COLO668 (cell line): ENCODE data around the gene EIF4EBP2.

Experiments used
- DNase-seq: peaks from one replicate; lab custom pipeline; 2025; ENCODE audit not compliant: unreplicated experiment; lab: John Stamatoyannopoulos, UW

Gene EIF4EBP2, protein sequence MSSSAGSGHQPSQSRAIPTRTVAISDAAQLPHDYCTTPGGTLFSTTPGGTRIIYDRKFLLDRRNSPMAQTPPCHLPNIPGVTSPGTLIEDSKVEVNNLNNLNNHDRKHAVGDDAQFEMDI

GRCh38 chr10:70404036-70404786 is at the start of gene EIF4EBP2:
TSS of gene EIF4EBP2 (plus strand) at chr10:70404145. CDS start at chr10:70404402, 257 bp downstream.
- DNase-seq: peak; percentile 88

DNA sequence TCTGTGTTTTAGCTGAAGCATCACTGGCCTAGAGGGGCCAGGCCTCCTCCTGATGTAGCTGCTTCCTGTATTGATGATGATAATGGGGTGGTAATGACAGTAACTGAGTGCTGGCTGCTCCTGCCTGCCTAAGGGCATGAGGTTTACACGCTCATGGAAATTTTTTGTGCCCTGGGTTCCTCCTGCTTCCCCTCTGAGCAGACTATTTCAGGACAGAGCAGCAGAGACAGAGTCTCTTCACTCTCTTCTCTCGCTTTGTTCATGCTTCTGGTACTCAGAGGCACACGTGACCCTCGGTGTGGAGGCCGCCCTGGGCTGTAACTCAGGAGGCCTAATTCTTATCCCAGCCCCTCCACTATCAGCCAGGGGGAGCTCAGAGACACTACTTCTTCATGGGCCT is 49.4 kb upstream of the EIF4EBP2 start:
- DNase-seq: no peak

DNA sequence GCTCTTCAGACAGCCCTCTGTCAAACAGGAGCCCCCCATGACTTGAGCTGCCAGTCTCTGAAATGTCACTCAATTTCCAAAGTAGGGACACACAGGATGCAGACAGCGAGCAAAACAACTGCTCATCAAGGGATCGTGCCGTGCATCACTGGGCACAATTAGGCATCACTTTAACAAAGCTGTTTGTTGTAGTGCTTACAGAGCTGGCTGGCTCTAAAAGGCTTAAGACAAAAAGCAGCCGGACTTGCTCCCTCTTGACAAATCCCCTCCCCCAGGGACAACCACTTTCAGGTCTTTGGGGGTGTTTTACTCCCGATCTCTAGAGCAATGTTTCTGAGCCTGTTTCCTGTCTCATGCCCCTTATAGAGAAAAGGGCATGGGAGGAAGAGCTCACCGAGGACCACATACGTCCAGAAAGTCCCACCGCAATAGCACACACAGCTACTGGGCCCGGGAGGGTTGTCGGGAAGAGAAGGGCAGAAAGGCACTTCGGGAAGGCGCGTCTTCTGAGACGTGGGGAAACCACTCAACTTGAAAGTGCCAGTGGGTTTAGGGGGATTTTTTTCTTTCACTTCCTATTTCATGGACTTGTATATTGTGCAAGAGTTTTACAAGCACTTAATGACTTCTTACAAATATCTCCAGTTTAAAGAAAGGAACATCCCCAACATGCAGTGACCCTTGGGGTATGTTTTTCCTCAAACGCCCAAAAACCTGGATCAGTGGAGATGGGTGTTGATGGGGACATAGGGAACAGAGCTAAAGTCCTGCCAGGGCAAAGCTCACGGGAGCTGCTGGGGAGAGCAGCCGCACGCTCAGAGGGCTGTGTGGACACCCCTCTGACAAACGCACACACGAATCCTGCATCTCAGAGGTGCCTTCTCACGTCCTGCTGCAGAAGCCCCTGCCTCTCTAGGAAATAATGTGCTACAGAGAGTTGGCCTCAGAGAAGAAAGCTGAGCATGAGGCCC is 48.6 kb upstream of the EIF4EBP2 start:
- DNase-seq: no peak

DNA sequence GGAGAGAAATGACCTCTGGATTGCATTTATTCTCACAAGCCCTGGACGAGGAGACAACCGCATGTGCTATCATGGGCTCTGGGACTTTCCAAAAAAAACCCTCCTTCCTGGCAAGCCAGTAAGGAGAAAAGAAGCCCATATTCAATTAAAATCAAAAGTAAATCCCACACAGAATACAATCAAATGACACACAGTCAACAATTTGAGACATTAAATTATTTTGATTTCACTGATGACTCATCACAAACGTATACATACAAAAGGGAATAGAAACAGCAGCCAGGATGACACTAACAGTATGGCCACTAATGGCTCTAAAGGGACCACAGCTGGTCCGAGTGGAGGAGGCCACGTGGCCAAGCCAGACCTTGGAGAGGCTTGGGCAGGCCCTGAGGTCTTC is 46.4 kb upstream of the EIF4EBP2 start:
- peak; percentile 30 for DNase-seq

DNA sequence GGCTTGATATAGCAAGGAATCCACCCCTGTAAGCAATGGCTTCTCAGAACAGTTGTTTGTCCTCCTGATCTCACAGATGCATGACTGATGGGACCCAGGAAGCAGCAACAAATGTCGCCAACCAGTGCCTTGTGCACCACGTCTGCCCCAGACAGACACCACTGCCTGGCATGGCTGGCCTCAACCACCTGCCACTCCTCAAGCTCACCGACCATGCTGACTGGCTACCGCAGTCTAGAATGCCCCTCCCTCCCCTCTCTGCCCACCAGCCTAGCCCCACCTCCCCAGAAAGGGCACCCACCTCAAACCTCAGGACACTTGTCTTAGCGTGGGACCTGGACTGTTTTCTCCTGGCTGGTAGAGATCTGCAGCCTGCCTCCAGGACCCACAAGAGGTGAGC is 45.5 kb upstream of the EIF4EBP2 start:
- DNase-seq: no peak

DNA sequence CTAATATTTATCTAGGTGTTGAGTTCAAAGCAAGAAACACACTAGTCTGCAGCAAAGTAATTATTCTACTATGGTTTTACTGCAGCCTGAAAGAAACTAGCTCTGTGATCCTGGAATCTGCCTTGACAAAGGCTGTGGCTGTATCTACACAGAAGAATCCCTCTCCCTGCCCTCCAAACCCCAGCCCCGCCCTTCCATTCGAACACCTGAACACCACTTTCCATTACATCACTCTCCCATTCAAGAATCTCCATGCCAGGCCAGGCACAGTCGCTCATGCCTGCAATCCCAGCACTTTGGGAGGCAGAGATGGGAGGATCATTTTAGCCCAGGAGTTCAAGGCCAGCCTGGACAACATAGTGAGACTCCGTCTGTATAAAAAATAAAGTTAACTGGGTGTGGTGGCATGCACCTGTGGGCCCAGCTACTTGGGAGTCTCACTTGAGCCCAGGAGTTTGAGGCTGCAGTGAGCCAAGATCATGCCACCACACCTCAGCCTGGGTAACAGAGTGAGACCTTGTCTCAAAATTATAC is 44.9 kb upstream of the EIF4EBP2 start:
- no peak for DNase-seq

DNA sequence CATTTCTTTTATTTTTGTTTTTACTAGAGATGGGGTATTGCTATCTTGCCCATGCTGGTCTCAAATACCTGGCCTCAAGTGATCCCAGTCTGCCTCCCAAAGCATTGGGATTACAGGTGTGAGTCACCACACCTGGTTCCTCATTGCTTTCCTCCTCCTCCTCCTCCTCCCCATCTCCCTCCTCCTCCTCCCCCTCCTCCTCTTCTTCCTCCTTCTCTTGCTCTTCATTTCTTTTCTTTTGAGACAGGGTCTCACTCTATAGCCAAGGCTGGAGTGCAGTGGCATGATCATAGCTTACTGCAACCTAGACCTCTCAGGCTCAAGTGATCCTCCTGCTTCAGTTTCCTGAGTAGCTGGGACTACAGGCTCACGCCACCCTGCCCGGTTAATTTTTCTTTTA is 43.7 kb upstream of the EIF4EBP2 start:
- no peak for DNase-seq

DNA sequence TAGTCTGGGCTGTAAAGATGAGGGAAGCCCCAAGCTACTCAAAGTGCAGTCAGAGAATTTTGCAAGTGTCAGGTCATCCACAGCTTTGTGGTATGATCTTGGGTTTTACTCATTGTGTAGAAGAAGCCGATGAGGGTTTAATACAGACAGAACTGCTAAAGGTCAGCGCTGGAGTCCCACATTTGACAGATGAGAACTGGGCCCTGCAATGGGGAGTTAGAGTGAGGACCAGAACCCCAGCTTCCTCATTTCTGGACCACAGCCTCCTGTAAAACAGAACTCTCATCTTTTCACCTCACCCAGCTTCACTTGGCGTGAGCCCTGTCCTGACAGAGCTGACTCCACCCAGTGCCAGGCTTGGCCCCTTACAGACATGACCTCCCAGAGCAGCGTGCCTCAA is 41.6 kb upstream of the EIF4EBP2 start:
- no peak for DNase-seq

DNA sequence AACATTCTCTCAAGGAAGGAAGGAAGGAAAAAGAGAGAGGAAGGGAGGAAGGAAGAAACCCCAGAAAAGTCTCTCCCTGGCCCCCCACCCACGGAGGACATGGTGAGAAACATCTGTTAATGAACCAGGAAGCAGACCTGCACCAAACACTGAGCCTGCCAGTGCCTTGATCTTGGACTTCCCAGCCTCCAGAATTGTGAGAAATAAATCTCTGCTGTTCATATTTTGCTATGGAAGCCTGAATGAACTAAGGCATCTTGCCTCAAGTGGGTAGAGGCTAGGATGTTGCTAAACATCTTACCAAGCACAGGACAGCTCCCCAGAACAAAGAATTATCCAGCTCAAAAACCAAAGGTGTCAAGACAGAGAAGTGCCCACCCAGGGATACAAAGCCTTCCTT is 40.7 kb upstream of the EIF4EBP2 start:
- no peak for DNase-seq

DNA sequence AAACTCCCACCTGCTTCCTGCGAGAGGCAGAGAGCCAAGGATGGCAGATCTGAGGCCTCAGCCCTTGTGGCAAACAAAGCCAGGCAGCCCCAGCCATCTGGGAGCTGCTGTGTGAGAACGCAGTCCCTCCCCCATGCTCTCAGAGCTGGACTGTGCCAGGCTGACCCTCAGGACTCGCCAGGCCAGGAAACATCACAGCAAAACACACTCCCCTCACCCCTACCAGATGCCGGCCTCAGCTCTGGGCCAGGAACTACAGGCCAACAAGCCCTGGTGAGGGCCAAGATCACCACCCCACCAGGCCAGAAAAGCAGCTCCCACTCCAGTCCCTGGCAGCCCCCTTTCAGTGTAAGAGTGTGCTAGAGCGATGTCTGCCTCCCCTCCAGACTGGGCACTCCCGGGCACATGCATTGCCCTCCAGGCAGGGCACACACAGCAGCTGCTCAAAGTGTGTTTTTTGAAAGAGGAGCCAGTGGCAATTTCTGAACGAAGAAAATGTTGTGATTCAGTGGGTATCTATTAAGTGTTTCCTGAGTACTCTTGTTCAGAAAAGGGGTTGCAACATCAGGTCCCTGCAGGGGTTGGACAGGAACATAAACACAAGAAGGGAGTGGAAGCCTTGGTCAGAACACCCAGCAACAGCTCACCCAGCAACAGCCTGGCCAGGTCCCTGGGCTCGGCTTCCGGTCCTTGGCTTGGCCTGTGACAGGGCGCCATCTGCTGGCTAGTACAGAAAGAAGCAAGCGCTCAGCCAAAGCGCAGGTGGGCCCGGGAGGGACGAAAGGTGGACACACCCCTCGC is 39.8 kb upstream of the EIF4EBP2 start:
- DNase-seq: peak; percentile 82

DNA sequence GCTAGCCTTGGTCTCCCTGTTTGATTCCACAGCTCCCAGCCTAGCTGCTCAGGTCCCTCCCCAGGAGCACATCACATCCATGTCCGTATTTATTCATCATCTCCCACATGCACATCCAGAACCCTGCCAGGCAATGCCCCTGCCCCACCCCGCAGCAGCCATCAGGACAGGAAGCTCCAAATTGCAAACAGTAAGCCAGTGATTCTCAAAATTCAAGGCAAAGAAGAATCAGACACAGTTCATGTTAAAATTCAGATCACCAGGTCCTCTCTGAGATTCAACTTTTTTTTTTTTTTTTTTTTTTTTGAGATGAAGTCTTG is 39.2 kb upstream of the EIF4EBP2 start:
- no peak for DNase-seq

DNA sequence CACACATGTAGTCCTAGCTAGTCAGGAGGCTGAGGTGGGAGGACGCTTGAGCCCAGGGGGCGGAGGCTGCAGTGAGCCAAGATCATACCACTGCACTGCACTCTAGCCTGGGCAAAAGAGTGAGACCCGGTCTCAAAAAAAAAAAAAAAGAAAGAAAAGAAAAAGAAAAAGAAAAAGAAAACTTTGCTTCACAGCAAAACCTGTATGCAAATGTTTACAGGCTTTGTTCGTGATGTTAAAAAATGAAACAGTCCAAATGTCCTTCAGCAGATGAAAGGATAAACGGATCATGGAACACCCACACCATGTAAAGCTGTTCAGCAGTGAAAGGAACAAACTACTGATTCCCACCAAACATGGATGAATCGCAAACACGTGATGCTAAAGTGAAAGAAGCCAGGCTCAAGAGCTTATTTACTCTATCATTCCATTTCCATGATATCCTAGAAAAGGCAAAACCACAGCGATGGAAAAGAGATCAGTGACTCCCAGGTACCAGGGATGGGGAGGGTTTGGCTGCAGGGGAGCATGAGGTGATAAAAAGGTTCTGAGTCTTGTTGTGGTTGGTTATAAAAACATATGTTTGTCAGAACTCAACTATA is 36.6 kb upstream of the EIF4EBP2 start:
- DNase-seq: no peak

- no peak for DNase-seq
These were observed 35.0 kb upstream of the EIF4EBP2 start for GRCh38 chr10:70368774-70369482.

DNA sequence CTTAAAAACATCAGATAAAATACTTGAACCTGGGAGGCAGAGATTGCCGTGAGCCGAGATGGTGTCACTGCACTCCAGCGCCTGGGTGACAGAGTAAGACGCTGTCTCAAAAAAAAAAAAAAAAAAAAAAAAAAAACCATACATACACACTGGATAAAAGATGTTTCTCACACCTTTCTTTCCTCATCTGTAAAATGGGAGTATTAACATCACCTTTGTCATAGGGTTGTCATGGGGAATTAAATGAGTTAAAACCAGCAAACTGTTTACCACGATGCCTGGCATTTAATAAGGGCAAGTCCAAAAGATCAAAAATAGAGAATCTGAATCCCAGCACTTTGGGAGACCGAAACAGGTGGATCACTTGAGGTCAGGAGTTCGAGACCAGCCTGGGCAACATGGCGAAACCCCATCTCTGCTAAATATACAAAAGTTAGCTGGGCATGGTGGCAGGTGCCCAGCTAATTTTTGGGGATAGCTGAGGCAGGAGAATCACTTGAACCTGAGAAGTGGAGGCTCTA is 34.4 kb upstream of the EIF4EBP2 start:
- no peak for DNase-seq

- no peak for DNase-seq
These were observed 33.2 kb upstream of the EIF4EBP2 start for GRCh38 chr10:70370766-70371165.

DNA sequence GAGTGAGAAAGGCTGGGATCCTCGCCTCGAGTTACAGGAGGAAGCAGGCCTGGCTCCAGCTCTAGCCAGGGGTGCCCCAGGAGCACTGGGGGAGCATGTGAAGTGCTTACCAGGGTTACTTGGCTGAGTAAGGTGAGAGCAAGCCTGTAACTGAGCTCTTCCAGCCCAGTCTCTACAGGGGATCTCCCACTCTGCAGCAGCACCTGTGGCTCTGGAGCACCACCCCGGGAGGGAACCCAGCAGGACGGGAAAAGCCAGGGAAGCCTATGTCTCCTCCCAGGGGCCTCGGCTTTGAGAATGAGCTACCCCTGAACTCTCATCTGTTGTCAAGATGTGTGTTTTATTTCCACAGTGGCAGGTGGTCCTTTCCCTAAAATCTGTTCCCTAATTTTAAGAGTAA is 32.1 kb upstream of the EIF4EBP2 start:
- no peak for DNase-seq

- DNase-seq: no peak
These were observed 28.9 kb upstream of the EIF4EBP2 start for GRCh38 chr10:70374775-70375614.

DNA sequence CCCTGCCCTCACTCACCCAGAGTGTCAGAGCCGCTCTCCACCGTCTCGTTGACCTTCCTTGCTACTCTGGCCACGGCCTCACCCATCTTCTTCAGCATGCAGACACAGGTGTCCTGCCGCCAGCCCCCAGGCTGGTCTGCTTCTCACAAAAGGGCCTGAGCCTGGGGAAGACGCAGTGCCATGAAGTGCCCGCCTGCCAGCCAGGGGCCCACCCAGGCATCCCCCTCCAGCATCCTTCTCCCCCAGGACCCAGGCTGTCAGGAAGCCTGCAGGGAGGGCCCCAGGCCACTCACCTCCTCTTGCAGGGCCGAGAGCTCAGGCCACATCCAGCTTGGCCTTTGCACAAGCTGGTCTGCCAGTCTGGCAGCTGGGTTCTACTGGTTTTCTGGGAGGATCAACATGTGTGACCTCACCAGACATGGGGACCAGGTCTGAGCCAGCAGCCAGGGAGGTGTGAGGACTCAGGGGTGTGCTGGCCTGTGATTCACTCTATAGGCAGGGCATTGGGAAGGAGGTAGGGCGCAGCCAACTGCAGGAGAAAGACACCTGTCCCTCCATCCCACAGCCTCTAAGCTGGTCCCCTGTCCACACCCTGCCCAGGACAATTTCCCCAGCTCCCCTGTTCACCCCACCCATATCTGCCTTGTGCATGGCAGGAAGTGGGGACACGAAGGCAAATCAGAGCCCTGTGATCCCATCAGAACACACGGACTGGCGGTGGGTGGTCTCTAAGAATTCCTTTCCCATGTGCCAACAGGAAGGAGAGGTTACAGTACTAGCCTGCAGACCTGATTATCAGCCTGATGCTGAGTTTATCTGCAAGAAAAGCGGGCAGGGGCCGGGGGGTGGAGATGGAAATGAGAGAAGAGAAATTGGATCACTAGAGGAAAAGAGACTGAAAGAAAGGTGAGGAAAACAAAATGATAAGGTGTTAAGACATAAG is 27.2 kb upstream of the EIF4EBP2 start:
- no peak for DNase-seq
